ENCODE measurements around the gene NPAS3.

DNA sequence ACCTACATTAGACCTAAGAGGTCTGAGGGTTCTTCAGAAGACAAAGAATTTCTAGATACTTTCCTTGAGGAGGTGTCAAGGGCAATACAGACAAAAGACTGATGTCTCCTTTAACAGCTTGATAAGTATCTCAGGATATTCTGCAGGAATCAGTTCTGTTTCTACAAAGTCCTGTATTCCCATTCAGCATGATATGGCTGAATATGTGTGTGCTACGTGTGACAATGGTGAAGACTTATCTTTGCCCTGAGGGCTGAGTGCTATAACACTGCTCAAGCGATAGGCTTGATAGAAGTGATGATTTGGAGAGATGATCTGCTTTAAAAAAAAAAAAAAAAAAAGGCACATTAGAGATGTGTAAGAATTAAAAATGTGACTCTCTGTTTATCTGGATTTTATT is 582.5 kb downstream of the NPAS3 start:
- TF ChIP-seq CTCF (IDR thresholded peaks at IDR 0.05) (no peak), EZH2 (IDR thresholded peaks at IDR 0.05) (no peak), EZH2phosphoT487 (IDR thresholded peaks at IDR 0.05) (no peak)
